Measurements from ENCODE around the gene SLC4A5.
A peak's percentile ranks its signal among the peaks of the same experiment; 100 is the strongest.
"Not testable (repeated sequence)": the region's sequence is repeated elsewhere in the genome, so short reads cannot be mapped to it uniquely, and the experiment has no call there.

Gene SLC4A5

DNA sequence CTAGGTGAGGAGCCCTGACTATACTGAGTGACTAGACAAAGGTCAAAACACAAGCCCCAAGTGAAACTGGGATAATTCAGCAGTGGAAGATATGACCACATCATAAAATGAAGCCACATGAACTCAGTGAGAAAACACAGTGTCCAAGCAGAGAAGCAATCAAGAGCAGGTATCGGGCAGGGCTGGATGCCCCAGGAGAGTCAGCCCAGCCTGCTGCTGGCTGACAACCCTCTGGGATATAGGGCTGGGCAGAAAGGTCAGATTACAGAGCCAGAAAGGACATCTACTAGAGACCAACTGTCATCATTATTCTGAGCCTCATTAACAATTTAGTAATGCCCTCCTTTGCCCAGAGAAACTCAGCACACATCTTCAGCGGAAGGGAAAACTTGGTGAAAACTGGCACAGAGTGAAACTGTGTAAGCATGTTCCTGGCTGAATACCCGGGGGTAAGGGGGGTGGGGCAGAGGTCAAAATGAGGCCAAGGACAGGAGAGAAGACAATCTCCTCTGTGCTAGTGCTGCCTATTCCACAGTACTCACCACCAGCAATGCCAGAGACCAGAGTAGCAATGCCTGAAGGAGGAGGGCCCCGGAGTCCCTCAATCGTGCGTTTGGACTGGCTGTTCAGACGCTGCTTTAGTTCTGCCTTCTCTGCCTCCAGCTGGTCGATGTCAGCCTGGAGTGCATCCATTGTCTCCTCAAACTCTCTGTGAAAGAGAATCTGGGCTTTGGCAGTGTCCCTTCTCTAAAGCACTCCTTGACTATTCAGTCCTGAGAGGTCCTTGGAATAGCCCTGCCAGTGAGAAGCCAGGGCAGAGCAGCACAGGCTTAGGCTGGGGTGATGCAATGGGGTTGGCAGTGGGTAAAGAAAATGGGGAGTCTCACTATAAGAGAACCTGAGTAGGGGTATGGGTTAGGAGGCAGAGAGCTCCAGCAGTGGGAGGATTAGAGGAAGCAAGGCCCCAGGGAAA lies 21.6 kb upstream of the SLC4A5 start:
- no peak for DNase-seq

DNA sequence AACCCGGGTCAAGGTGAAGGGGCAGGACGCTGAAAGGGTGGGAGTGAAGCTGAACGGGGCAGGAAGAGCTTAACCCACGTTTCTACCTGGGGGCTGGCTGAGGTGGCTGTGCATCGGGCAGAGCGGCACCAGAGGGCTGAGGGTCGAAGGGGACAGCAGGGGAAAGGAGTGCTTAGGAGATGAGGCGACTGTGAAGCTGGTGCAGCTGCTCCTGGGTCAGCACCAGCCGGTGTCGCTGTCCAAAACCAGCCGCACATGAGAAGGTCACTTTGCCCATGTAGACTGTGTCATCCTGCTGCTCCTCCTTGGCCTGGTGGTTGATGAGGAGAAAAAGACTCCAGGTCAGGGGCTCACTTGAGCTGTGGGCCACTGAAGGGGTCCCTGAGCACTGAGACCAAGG lies 18.1 kb upstream of the SLC4A5 start:
- DNase-seq, result no peak

- DNase-seq, result no peak
Observed at GRCh38 chr2:74357627-74358026, 14.4 kb upstream of the SLC4A5 start.

- no peak for DNase-seq
Observed at GRCh38 chr2:74349889-74350288, 6.7 kb upstream of the SLC4A5 start.

DNA sequence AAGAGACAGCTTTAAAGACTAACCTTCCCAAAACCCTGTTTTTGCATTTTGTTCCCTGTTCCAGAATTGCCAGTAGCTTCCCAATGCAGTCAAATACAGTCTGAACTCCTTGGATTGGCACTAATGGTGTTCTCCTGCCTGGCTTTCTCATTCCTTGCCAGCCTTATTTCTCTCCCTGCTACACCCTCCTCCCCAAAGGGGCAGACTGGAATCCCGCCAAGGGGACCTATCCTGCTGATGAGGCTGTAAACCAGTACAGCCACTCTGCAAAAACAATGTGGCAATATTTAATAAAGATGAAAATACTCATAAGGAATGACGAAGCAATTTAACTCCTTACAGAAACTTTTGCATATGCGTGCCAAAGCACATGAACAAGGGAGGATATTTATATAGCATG lies 4.5 kb upstream of the SLC4A5 start:
- DNase-seq, result no peak

DNA sequence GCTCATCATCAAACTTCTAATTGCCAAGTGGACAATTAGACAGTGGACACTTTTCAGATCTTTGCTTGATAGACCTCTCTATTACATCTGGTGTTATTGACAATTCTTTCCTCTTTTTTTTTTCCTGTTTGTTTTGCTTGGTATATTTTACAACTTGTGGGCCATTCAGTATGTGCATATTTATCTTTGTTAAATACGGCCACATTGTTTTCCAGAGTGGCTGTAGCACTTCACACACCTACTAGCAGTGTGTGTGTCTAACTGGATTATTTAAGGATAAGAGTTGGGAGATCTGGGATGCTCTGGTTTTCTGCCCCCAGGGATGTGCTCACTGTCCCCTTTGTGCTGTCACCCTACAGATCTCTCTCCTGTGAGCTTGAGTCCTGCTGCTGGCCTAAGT lies 4.1 kb upstream of the SLC4A5 start:
- no peak for DNase-seq

DNA sequence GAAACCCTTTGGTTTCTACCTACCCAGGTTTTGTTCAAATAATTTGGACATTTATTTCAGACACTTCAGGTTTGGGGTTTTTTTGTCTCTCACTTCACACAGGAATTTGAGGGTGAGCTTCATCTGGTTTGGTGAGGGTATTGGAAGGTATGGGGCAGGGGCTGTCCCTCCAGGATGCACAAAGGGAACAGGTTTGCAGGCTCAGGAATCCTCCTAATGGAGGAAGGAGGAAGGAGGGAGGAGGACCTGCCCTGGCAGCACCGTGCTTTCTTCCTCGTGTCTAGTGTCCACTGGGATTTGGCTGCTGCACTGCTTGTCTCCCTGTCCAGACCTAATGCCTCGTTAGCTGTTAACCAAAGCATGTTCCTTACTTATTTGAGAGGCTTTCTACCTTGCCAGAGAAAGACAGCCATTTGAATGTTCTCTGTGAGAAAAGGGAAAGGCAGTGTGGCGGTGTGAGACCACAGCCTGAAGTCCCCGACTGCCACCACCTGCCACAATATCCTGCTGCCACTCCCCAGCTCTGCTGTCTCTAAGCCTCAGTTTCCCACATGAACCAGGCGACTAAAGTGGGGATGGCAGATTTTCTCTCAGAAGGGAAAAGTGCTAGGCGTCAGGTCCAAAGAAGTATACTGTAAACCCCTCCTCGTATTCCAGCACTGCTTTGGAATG lies 2.2 kb upstream of the SLC4A5 start:
- no peak for DNase-seq

DNA sequence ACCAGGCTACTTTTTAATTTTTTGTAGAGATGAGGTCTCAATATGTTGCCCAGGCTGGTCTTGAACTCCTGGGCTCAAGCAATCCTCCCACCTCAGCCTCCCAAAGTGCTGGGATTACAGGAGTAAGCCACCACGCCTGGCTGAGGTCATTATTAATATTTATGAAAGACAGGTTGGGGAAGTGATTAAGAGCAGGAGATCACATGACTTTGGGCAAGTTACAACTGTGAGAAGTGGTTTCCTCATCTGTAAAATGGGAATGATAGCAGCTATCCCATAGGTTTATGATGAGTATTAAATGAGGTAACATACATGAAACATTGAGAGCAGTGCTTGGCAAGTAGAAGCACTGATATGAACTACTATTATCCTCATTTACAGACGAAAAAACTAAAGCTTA lies 7.0 kb downstream of the SLC4A5 start:
- not testable (repeated sequence) for DNase-seq

DNA sequence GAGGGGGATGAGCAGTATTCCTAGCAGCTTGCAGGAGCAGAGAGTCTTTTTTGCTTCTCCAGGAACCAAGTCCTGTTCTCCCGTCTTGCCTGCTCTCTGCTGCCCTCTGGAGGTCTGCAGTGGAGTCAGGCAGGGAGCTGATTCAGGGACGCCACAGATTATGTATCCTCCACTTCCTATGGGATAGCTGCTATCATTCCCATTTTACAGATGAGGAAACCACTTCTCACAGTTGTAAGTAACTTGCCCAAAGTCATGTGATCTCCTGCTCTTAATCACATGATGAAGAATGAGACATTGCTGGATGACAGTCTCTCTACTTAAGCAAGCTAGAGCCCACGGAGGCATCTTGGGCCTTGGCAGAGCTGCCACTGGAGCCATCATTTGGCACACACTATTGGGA lies 8.3 kb downstream of the SLC4A5 start:
- DNase-seq, result peak; percentile 88

GRCh38 chr2:74333896-74334586 lies 9.2 kb downstream of the SLC4A5 start:
- no peak for DNase-seq

DNA sequence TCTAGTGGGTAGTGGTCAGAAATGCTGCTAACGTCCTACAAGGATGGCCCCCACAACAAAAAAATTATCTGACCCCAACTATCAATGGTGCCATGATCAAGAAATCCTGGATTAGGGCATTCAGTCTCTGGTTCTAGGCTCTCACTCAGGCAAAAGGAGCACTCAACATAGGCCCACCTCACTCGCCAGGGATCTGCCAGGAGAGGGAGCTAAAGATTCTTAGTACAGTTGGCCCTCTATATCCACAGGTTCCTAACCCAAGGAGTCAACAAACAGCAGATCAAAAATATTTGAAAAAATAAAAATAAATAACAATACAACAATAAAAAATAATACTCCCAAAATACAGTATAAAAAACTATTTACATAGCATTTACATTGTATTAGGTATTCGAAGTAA lies 10.0 kb downstream of the SLC4A5 start:
- no peak for DNase-seq

DNA sequence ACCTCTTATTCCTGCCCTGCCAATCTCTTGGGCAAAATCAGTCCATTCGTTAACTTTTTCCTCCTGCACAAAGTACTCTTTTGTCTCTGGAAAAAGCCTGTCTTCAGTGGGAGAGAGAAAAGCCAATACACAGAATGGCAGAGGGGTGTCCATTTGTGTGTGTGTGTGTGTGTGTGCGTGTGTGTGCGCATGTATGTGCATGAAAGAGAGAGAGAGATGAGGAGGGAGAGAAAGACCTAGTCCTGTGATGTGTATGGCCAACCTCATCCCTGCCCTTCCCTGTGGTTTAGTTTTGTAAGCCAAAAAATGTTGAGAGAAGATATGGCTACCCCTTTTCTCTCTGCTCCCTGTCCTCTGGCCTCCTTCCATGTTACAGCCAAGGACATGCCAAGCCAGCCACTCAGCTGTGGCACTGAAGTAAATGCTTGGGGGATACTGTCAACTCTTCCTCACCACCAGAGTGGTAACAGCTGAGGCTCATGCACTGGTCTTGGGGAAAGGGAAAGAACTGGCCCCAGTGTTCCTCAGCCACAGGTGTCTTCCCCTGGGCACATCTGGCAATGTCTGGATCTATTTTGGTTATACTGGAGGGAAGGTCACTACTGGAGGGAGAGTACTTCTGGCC lies 10.6 kb downstream of the SLC4A5 start:
- no peak for DNase-seq

DNA sequence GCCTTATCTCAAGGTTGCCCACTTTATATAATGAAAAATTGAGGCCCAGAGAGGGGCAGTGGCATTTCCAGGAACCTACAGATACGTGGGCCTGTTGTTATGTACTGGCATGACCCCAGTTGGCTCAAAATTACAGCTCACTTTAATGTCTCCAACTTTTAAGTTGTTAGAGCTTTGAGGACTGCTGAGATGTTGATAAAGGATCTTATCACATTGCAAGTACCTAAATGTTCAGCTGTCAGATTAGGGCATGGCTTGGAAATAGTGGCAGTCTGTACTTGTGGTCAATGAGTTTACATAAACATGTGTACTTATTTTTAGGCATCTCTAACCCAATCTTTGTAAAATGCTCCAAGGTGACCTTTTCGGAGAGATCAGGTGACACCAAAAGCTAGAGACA lies 14.6 kb downstream of the SLC4A5 start:
- no peak for DNase-seq

GRCh38 chr2:74328074-74328473 lies 15.1 kb downstream of the SLC4A5 start:
- no peak for DNase-seq

DNA sequence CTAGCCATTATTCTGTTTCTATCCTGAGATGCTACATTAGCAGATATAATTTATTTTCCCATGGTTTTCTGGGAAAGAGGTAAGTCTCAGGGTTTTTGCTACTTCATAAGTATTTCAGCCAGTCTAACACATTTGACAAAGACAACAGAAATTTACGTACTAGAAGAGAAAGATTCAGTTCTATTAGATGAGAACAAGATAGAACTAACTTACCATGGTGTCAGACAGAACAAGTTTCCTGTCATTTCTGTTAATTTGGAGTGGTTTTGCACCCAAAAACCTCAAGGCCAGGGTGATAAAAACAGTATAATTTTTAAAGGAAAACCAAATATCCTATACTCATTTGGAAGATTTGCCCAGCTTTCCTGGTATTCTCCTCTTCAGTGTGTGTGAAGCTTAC lies 15.6 kb downstream of the SLC4A5 start:
- DNase-seq, result no peak

GRCh38 chr2:74327199-74327598 lies 16.0 kb downstream of the SLC4A5 start:
- no peak for DNase-seq

GRCh38 chr2:74325815-74326214 lies 17.4 kb downstream of the SLC4A5 start:
- no peak for DNase-seq

DNA sequence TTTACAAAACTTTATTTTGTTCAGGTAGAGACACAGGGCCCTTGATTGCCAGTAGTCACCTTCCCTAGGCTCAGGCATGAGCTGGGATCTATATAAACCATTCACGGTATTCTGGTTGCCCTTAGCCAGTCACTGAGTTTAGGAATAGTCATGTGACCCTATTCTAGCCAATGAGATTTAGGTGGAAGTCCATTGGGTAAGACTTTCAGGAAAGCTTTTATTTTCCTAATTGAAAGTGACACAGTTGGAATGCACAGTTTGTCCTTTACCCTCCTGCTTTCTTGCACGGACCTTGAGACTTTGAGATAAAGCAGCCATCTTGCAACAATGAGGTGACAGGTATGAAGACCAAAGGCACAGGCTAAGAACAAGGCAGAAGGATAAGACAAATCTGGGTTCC lies 21.5 kb downstream of the SLC4A5 start:
- no peak for DNase-seq

DNA sequence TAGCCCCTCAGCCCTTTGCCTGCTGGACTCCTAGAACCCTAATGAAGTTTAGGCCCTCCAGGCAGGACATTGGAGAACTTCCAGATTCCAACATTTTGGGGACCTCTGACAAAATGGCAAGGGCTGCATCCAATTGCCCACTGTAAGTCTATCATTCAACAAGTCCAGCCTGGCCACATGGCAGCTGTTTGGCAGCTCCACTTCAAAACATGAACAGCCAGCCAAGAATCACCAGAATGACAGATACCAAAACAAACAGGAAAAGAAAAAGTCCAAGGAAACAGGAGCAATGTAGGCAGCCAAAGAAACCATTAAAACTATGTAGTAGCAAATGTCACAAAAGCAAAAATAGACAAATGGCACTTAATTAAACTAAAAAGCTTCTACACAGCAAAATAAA lies 25.5 kb downstream of the SLC4A5 start:
- no peak for DNase-seq

GRCh38 chr2:74316627-74317295 lies 26.5 kb downstream of the SLC4A5 start:
- DNase-seq, result no peak

DNA sequence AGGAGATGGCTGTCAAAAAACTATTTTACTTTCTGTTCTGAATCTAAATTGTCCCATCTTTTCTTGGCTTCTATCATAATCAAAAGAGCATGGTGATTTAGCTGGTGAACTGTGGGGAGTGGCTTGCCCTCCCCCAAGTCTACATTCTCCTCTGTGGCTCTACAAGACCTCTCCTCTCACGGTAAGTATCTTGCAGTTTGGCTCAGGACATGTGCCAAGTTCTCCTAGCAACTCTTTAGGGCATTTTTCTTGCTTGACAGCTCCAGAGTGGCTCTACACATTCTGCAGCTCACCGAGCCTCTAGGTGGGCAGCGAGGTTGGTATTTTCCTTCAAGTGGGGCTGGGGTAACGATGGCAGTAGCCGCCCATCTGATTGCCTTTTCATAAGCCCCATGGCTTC lies 29.1 kb downstream of the SLC4A5 start:
- no peak for DNase-seq

GRCh38 chr2:74313497-74313896 lies 29.7 kb downstream of the SLC4A5 start:
- DNase-seq, result no peak

DNA sequence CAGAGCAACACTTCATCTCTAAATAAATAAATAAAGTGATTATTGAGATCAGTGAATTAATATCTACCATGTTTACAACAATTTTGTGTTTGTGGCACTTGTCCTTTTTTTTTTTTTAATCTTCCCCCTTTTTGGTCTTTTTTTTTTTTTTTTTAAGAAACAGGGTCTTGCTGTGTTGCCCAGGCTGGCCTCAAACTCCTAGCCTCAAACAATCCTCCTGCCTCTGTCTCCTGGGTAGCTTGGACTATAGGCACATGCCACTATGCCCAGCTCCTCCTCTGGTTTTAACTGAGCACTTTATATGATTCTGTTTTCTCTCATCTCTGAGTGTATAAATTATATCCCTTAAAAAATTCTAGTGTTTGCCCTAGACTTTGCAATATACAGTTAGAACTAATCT lies 30.3 kb downstream of the SLC4A5 start:
- DNase-seq, result no peak
